AG09319 (cell line): ENCODE results near the gene EXOSC2.

Experiments
- DNase-seq: peaks from one replicate; pipeline ENCODE4 v3.0.0-alpha.2; 2010; ENCODE audit warnings: low read depth; ENCODE audit errors: extremely low read depth
- TF ChIP-seq, protein P1 (sequence below): IDR thresholded peaks from 2 replicates; pipeline ENCODE4 v1.5.1; 2011; ENCODE audit warnings: low read depth, mild to moderate bottlenecking, inconsistent platforms, low read length, moderate library complexity

EXOSC2 gene

DNA sequence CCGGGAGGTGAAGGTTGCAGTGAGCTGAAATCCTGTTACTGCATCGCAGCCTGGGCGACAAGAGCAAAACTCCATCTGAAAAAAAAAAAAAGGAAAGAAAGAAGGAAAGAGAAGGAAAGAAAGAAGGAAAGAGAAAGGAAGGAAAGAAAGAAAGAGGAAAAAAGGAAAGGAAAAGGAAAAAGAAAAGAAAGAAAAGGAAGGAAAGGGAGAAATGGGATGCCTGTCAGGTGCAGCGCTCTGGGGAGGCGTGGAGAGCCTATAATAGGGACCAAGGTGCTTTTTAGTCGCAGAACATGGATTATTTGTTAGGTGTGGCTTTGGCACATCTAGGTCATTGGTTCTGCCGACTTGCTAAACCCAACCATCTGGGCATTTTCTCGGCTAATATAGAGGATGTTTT lies 17.9 kb downstream of the EXOSC2 start:
- TF ChIP-seq, protein P1, sequence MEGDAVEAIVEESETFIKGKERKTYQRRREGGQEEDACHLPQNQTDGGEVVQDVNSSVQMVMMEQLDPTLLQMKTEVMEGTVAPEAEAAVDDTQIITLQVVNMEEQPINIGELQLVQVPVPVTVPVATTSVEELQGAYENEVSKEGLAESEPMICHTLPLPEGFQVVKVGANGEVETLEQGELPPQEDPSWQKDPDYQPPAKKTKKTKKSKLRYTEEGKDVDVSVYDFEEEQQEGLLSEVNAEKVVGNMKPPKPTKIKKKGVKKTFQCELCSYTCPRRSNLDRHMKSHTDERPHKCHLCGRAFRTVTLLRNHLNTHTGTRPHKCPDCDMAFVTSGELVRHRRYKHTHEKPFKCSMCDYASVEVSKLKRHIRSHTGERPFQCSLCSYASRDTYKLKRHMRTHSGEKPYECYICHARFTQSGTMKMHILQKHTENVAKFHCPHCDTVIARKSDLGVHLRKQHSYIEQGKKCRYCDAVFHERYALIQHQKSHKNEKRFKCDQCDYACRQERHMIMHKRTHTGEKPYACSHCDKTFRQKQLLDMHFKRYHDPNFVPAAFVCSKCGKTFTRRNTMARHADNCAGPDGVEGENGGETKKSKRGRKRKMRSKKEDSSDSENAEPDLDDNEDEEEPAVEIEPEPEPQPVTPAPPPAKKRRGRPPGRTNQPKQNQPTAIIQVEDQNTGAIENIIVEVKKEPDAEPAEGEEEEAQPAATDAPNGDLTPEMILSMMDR = no peak
- DNase-seq = no peak

DNA sequence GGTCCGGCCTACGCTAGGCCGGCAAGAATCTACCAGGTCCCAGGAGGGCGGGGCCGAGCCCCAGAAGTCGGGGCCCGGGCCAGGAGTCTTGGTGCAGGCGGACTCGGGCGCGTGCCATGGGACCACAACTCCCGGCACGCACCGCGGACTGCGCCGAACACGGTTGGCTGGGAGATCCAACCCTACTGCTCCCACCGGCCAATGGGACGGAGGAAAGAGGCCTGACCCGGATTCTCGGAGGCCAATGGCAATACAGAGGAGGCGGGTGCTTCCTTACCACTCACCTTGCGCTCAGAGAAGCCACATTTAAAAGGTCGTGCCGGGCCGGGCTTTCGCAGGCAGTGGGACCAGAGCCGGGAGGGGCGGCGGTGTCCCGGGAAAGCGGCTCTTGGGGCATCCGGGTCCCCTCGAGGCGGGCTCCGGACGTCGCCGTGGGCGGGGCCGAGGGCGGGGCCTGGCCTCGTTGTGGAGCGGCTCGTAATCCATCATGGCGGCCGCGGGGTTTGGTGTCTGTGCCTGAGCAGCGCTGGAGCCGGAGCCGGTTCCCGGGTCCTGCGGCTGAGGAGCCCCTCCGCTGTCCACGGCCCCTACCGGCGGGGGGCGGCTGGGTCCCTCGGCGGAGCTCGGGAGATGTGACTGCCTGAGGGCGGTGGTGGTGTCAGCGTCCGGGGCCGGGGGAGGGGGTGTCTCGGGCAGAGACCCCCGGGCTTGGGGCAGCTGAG lies 19.1 kb downstream of the EXOSC2 start:
- TF ChIP-seq, protein P1 = no peak
- peak; percentile 95 for DNase-seq

DNA sequence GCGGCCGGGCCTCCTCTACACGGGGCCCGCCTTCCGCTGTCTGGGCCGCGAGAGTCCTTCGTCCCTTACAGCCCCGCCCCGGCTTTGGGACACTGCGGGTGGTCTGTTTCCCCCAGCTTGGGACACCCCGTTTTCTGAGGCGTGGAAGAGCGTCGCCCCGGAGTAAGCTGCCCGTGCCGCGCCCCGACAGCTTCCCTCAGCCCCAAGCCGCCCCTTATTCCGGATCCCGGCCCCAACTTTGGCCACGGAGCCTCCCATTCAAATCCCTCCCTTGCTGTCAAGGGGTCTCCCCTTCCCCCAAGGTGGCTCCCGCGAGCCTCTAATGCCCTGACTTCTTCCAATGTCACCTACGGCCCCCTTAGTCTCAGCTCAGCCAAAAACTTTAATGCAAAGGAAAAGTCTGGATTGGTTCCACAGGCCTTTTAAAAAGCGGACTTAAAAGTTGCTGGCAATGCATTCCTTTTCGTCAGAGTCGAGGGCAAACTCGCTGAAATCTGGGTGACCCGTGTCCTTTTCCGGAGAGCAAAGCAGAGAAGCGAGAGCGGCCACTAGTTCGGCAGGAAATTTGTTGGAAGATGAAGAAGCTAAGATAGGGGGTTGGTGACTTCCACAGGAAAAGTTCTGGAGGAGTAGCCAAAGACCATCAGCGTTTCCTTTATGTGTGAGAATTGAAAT lies 19.8 kb downstream of the EXOSC2 start:
- TF ChIP-seq, protein P1 = no peak; the same call in 1 of the 2 replicates
- DNase-seq = no peak

DNA sequence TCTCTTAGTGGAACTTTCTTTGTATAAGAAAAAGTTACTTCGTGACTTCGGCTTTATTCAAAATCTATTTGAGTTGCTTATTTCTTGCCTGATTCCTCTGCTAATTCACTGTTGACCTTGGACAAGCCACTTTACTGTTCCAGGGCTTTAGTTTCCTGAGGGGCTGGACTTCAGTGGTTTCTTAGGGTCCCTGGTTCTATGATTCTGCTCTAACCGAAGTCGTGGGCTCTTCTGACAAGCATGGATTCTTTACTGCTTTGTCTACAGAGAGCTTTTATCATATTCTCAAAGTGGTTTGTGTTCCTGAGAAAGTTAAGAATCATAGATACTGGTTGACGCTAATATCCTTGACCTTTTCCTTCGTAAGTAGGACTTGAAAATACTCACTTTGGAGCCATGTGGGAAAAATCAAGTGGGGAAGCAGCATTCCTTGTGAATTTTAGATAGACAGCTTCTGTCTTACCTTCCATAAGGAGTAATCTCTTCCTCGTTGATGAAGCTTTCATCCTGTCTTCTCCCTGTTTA lies 21.1 kb downstream of the EXOSC2 start:
- DNase-seq = no peak
- TF ChIP-seq, protein P1 = no peak

DNA sequence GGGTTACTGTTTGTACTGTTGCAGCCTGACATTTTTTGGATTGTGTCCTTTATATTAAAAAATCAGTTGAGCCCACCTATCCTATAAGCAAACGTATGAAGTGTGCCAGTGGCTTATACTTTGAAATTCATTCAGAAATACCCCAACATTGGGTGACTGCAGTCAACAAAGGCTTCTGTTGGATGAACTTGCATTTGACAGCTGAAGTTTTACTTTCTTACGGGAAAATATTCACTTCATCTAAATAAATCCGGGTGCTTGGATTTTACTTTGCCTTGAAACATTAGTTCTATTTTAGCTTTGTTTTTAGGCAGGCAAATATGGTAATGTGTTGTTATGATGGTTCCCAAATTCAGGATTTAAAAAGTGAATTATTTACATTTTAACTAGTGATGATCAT lies 21.7 kb downstream of the EXOSC2 start:
- no peak for DNase-seq
- TF ChIP-seq, protein P1 = no peak

DNA sequence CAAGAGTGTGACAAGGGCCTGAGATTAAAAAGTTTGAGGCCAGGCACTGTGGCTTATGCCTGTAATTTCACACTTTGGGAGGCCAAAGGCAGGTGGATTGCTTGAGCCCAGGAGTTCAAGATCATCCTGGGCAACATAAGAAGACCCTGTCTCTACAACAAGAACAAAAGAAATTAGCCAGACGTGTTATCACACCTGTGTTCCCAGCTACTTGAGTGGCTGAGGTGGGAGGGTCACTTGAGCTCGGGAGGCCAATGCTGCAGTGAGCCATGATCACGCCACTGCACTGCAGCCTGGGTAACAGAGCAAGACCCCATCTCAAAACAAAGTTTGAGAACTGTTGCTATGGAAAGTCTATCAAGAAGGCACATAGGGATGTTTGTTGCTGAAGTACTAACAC lies 25.0 kb downstream of the EXOSC2 start:
- no peak for DNase-seq

More for the DNA sequence above, 25.0 kb downstream of the EXOSC2 start:
- TF ChIP-seq, protein P1 = no peak
